SU-DHL-6 (cell line): ENCODE measurements around the gene HDGF.

Experiments
- EZH2phosphoT487 ChIP-seq: fragments of 200-600 bp; sonication (generic), shearing (Covaris generic); conservative IDR thresholded peaks from 2 replicates; pipeline ENCODE4 v1.6.1; 2018; ENCODE audit warnings: mild to moderate bottlenecking, antibody characterized with exemption, low read length, moderate library complexity, mixed read lengths
- TF ChIP-seq, protein P1 (sequence below): fragments of 200-600 bp; sonication (generic); IDR thresholded peaks from one replicate; pipeline ENCODE4 v1.5.1; 2017; ENCODE audit warnings: antibody characterized with exemption, mild to moderate bottlenecking, low read length, moderate library complexity; ENCODE audit not compliant: insufficient read depth, poor library complexity, severe bottlenecking

DNA sequence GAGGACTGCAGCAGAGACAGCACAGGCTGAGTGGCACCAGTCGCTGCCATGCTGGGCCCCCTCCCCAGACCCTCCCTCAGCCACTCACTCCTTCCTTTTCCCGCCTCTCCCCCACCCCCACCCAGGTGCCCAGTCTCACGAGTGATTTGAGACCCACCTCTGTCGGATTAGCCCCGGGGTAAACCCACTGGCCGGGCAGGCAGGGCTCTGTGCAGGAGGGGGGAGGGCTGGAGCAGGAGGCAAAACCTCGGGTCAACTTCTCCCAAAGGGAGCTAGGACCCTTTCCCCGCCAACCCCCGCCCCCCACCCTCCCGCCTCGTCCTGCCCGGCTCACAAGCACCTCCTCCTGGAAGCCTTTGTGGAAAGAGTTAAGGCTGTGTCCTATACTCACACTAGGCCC lies 7.1 kb downstream of the HDGF start:
- TF ChIP-seq, protein P1, sequence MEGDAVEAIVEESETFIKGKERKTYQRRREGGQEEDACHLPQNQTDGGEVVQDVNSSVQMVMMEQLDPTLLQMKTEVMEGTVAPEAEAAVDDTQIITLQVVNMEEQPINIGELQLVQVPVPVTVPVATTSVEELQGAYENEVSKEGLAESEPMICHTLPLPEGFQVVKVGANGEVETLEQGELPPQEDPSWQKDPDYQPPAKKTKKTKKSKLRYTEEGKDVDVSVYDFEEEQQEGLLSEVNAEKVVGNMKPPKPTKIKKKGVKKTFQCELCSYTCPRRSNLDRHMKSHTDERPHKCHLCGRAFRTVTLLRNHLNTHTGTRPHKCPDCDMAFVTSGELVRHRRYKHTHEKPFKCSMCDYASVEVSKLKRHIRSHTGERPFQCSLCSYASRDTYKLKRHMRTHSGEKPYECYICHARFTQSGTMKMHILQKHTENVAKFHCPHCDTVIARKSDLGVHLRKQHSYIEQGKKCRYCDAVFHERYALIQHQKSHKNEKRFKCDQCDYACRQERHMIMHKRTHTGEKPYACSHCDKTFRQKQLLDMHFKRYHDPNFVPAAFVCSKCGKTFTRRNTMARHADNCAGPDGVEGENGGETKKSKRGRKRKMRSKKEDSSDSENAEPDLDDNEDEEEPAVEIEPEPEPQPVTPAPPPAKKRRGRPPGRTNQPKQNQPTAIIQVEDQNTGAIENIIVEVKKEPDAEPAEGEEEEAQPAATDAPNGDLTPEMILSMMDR: no peak
- no peak for TF ChIP-seq EZH2phosphoT487
